ENCODE measurements around the gene MTFP1.
"Not testable (repeated sequence)": the region's sequence is repeated elsewhere in the genome, so short reads cannot be mapped to it uniquely, and the experiment has no call there.

Gene MTFP1

DNA sequence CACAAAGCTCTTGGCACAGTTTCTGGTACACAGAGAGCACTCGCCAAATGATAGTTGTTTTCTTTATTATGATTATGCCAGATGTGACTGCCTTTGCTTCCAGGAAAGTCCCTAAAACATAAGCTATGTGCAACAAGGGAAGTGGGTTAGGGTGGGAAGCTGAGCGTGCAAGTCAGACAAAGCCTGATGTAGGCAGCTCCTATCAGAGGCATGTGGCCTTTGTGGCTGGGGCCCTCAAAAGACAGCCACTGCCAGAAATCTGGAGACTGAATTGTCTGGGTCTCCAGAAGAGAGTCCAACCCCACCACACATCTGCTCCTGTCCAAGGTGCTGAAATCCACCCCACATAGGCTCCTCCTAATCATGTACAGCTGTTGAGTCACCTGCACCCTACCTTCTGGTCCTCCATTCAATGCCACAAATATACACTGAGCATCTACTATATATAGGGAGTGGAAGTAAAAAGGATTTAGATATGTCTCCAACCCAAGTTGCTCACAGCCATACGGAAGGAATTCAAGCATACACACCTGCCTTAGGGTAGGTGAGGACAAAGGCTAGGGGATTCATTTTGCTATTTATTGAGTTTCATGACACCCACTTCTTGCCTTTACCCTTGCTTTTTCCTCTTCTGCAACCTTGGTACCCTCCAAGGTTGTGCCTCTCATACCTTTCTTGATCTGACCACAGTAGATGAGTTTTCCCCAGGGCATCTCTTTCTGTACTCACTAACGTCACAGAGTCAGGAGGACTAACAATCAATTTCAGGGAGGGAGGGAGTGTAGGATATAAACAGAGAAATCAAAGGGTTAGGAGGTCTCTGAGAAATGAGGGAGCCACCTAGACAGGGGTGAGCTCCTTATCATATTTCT is 33.8 kb downstream of the MTFP1 start:
- H3K27me3 ChIP-seq (ENCODE audit: insufficient read depth, insufficient read length): no peaks in the 10 kb centered on the region
- H3K9me3 ChIP-seq (ENCODE audit: insufficient read depth, low read length): no peaks in the 10 kb centered on the region
- no peak overlapping the region for H3K4me3 ChIP-seq (ENCODE audit: insufficient read length, low read depth)
- H3K9ac ChIP-seq (ENCODE audit: insufficient read length, low read depth): no peak overlapping the region
- H3K4me1 ChIP-seq (ENCODE audit: insufficient read depth, insufficient read length): no peaks in the 10 kb centered on the region
- no peak for DNase-seq (ENCODE audit: low read depth, low spot score)
- TF ChIP-seq SUZ12 (IDR thresholded peaks at IDR 0.05; ENCODE audit: extremely low read depth, insufficient read depth, insufficient read length) (no peak), YY1 (IDR thresholded peaks at IDR 0.05; ENCODE audit: insufficient read depth, insufficient read length) (no peak), ZNF274 (IDR thresholded peaks at IDR 0.05; ENCODE audit: low read depth, low read length) (no peak)
- no peaks in the 10 kb centered on the region for H3K36me3 ChIP-seq (ENCODE audit: insufficient read depth, insufficient read length, low read length)

DNA sequence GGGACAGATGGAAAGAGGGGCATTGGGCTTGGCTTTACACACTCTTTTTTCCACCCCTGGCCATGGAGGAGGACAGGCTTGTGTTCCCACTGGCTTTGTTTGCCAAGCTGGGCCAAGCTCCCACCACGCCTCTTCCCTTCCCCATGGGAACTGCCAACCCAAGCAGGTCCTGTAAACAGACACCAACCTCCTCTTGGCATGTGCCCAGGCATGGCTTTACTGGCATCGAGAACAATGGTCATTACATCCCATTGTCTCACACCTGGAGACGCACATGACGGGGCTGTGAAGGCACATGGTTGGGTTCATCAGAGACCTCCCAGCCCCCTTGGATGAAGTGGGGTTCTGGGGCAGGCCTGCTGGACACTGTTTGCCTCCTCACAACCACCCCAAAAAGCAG is 34.6 kb downstream of the MTFP1 start:
- DNase-seq (ENCODE audit: low read depth, low spot score): no peak

DNA sequence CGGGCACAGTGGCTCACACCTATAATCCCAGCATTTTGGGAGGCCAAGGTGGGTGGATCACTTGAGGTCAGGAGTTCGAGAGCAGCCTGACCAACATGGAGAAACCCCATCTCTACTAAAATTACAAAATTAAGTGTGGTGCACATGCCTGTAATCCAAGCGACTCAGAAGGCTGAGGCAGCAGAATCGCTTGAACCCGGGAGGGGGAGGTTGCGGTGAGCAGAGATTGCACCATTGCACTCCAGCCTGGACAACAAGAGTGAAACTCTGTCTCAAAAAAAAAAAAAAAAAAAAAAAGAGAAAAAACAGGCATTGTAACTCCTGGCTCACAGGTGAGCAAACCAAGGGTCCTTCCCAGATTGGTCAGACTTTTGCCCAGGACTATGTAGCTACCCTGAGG is 35.0 kb downstream of the MTFP1 start:
- not testable (repeated sequence) for DNase-seq (ENCODE audit: low read depth, low spot score); H3K4me3 ChIP-seq (ENCODE audit: insufficient read length, low read depth); H3K4me1 ChIP-seq (ENCODE audit: insufficient read depth, insufficient read length); H3K9me3 ChIP-seq (ENCODE audit: insufficient read depth, low read length); H3K9ac ChIP-seq (ENCODE audit: insufficient read length, low read depth); H3K36me3 ChIP-seq (ENCODE audit: insufficient read depth, insufficient read length, low read length); H3K27me3 ChIP-seq (ENCODE audit: insufficient read depth, insufficient read length)

More for the DNA sequence above, 34.6 kb downstream of the MTFP1 start:
- Histone ChIP-seq H3K9ac (ENCODE audit: insufficient read length, low read depth) (no peak overlapping the region), H3K4me3 (ENCODE audit: insufficient read length, low read depth) (no peak overlapping the region), H3K4me1 (ENCODE audit: insufficient read depth, insufficient read length) (no peaks in the 10 kb centered on the region), H3K36me3 (ENCODE audit: insufficient read depth, insufficient read length, low read length) (no peaks in the 10 kb centered on the region), H3K27me3 (ENCODE audit: insufficient read depth, insufficient read length) (peaks cover 5% of the 10 kb centered on the region), H3K9me3 (ENCODE audit: insufficient read depth, low read length) (no peaks in the 10 kb centered on the region)
- TF ChIP-seq ZNF274 (IDR thresholded peaks at IDR 0.05; ENCODE audit: low read depth, low read length): no peak
- no peak for TF ChIP-seq YY1 (IDR thresholded peaks at IDR 0.05; ENCODE audit: insufficient read depth, insufficient read length)
- TF ChIP-seq SUZ12 (IDR thresholded peaks at IDR 0.05; ENCODE audit: extremely low read depth, insufficient read depth, insufficient read length): no peak

DNA sequence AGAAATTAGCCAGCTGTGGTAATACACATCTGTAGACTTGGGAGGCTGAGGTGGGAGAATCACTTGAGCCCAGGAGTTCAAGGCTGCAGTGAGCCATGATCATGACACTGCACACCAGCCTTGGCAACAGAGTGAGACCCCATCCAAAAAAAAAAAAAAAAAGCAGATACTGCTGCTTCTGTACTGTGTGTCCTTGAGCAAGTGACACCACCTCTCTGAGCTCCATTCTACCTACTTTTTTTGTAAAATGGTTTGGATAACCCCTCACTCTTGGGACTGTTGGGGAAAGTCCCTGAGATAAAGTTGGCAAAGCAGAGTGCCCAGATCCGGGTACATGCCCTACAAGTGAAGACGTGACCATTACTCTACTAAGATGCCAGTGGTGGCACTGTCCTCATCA is 43.6 kb downstream of the MTFP1 start:
- Histone ChIP-seq H3K4me3 (ENCODE audit: insufficient read length, low read depth) (no peak overlapping the region), H3K27me3 (ENCODE audit: insufficient read depth, insufficient read length) (peaks cover 17% of the 10 kb centered on the region), H3K9me3 (ENCODE audit: insufficient read depth, low read length) (no peaks in the 10 kb centered on the region), H3K4me1 (ENCODE audit: insufficient read depth, insufficient read length) (peaks cover 2% of the 10 kb centered on the region), H3K9ac (ENCODE audit: insufficient read length, low read depth) (no peak overlapping the region), H3K36me3 (ENCODE audit: insufficient read depth, insufficient read length, low read length) (no peaks in the 10 kb centered on the region)
- no peak for DNase-seq (ENCODE audit: low read depth, low spot score)
- TF ChIP-seq SUZ12 (IDR thresholded peaks at IDR 0.05; ENCODE audit: extremely low read depth, insufficient read depth, insufficient read length) (no peak), YY1 (IDR thresholded peaks at IDR 0.05; ENCODE audit: insufficient read depth, insufficient read length) (no peak), ZNF274 (IDR thresholded peaks at IDR 0.05; ENCODE audit: low read depth, low read length) (no peak)

DNA sequence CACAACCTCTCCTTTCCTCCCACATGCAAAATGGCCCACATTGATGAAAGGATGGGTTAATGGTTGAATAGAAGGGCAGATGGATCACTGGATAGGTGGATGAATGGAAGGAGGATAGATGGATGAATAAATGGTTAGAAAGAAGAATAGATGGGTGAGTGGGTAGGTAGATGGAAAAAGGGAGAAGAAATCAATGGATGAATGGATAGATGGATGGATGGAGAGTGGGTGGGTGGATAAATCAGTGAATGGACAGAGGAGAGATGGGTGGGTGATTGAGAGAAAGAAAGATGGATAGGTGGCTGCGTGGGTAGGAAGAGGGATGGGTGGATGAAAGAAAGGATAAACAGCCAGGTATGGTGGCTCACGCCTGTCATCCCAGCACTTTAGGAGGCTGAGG is 45.1 kb downstream of the MTFP1 start:
- TF ChIP-seq SUZ12 (IDR thresholded peaks at IDR 0.05; ENCODE audit: extremely low read depth, insufficient read depth, insufficient read length) (no peak), YY1 (IDR thresholded peaks at IDR 0.05; ENCODE audit: insufficient read depth, insufficient read length) (no peak), ZNF274 (IDR thresholded peaks at IDR 0.05; ENCODE audit: low read depth, low read length) (no peak)
- Histone ChIP-seq H3K36me3 (ENCODE audit: insufficient read depth, insufficient read length, low read length) (no peaks in the 10 kb centered on the region), H3K9ac (ENCODE audit: insufficient read length, low read depth) (no peak overlapping the region), H3K4me3 (ENCODE audit: insufficient read length, low read depth) (no peak overlapping the region), H3K9me3 (ENCODE audit: insufficient read depth, low read length) (no peaks in the 10 kb centered on the region), H3K4me1 (ENCODE audit: insufficient read depth, insufficient read length) (peaks cover 2% of the 10 kb centered on the region), H3K27me3 (ENCODE audit: insufficient read depth, insufficient read length) (peaks cover 8% of the 10 kb centered on the region)
- DNase-seq (ENCODE audit: low read depth, low spot score): no peak

DNA sequence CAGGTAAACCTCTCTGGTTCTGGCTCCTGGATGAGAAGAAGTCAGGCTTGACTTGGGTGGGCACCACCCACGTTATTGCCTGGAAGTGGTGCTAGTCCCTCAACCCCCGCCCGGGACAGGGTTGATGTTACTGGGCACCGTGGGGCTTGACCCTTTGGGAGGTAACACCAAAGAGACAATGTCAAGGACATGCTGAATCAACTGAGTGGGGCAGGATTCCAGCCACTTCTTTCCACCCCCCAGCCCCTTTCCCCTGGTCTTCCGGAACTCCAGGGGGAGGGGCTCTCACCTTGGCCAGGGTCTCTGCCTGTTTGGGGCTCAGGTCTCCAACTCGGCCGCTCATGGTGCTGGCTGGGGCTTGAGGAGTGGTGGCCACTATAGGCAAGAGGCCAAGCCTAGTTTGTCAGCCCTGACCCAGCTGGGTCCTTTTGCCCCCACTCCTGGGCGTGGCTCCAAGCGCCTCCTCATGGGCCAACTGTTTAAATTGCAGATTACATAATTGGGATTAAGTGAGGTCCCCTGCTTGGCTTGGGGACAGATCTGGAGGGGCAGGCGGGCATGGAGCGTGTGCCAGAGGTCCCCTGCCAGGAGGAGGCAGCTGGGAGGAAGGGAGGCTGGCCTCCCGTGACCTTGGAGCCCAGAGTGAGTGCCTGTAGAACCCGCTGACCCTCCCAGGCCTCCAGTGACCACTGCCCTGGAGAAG is 46.2 kb downstream of the MTFP1 start, which contains the start of gene SEC14L3:
TSS of gene SEC14L3 (minus strand) at position 402 of the 703 bp plus-strand sequence. CDS start at position 343, 59 bp downstream.
- DNase-seq (ENCODE audit: low read depth, low spot score): no peak
- no peak within 1 kb of the TSS for H3K4me3 ChIP-seq (ENCODE audit: insufficient read length, low read depth)
- no peak for TF ChIP-seq ZNF274 (IDR thresholded peaks at IDR 0.05; ENCODE audit: low read depth, low read length)
- no peak for TF ChIP-seq YY1 (IDR thresholded peaks at IDR 0.05; ENCODE audit: insufficient read depth, insufficient read length)
- no peak for TF ChIP-seq SUZ12 (IDR thresholded peaks at IDR 0.05; ENCODE audit: extremely low read depth, insufficient read depth, insufficient read length)
- H3K9ac ChIP-seq (ENCODE audit: insufficient read length, low read depth): no peak within 1 kb of the TSS
- peaks cover 8% of the 10 kb centered on the region for H3K27me3 ChIP-seq (ENCODE audit: insufficient read depth, insufficient read length)
- H3K4me1 ChIP-seq (ENCODE audit: insufficient read depth, insufficient read length): peaks cover 5% of the 10 kb centered on the region
- no peaks in the 10 kb centered on the region for H3K36me3 ChIP-seq (ENCODE audit: insufficient read depth, insufficient read length, low read length)
- no peaks in the 10 kb centered on the region for H3K9me3 ChIP-seq (ENCODE audit: insufficient read depth, low read length)

DNA sequence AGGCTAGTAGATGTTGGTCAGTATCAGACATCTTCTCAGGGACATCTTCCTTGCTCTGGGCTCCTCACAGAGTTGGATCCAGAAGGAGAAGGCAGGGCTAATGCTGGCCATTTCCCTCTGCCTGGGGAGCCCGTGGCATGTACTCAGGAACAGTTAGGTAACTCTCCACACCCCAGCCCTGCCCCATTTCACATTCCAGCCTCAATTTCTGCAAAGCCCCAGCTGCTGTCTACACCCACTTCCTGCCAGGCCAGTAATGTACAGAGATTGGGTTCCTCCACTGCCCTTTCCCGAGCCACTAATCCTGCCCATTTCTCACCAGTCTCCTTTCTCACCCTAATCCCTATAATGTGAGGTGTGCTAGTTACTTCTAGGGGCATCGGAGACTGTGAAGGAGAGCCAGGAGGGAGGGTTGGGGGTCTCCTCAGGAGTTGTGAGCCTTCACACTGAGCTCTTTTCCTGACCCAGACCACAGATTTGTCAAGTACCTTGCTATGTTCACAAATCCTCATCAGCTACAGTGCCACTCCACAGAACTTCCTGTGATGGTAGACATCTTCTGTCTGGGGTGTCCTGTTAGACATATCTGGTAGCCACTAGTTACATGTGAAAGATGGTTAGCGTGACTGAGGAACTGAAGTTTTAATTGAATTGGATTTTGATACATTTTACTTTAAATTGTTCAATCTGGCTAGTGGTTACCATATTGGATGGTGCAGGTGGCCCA is 47.6 kb downstream of the MTFP1 start:
- H3K9me3 ChIP-seq (ENCODE audit: insufficient read depth, low read length): no peaks in the 10 kb centered on the region
- peaks cover 5% of the 10 kb centered on the region for H3K4me1 ChIP-seq (ENCODE audit: insufficient read depth, insufficient read length)
- no peak for TF ChIP-seq YY1 (IDR thresholded peaks at IDR 0.05; ENCODE audit: insufficient read depth, insufficient read length)
- TF ChIP-seq ZNF274 (IDR thresholded peaks at IDR 0.05; ENCODE audit: low read depth, low read length): no peak
- TF ChIP-seq SUZ12 (IDR thresholded peaks at IDR 0.05; ENCODE audit: extremely low read depth, insufficient read depth, insufficient read length): no peak
- H3K9ac ChIP-seq (ENCODE audit: insufficient read length, low read depth): no peak overlapping the region
- H3K36me3 ChIP-seq (ENCODE audit: insufficient read depth, insufficient read length, low read length): no peaks in the 10 kb centered on the region
- DNase-seq (ENCODE audit: low read depth, low spot score): no peak
- peaks cover 8% of the 10 kb centered on the region for H3K27me3 ChIP-seq (ENCODE audit: insufficient read depth, insufficient read length)
- H3K4me3 ChIP-seq (ENCODE audit: insufficient read length, low read depth): no peak overlapping the region
